T-helper 2 cell treated with Interferon-gamma antibody and Interleukin-4, amounts not matched to agents 5 μg/mL and 100 μg/mL, for 36 hours (primary cell): ENCODE data around the gene SCARF1.
A peak's percentile ranks its signal among the peaks of the same experiment; 100 is the strongest.
"Not testable (repeated sequence)": the region's sequence is repeated elsewhere in the genome, so short reads cannot be mapped to it uniquely, and the experiment has no call there.

Experiments used
- DNase-seq: peaks from one replicate; pipeline ENCODE4 v3.0.0; 2021; ENCODE audit warnings: low spot score
- H3K27ac Mint-ChIP-seq: one replicate; pipeline ENCODE4 v1.8.0; 2021; ENCODE audit warnings: mild to moderate bottlenecking, mixed read lengths
- H3K27me3 Mint-ChIP-seq: one replicate; pipeline ENCODE4 v1.8.0; 2021; ENCODE audit warnings: low read depth, mixed read lengths
- H3K36me3 Mint-ChIP-seq: one replicate; pipeline ENCODE4 v1.8.0; 2021; ENCODE audit warnings: low read depth, mixed read lengths
- H3K4me1 Mint-ChIP-seq: one replicate; pipeline ENCODE4 v1.8.0; 2021; ENCODE audit warnings: low read depth, mixed read lengths
- H3K4me3 Mint-ChIP-seq: one replicate; pipeline ENCODE4 v1.8.0; 2022; ENCODE audit warnings: mild to moderate bottlenecking, moderate library complexity, mixed read lengths
- H3K9me3 Mint-ChIP-seq: one replicate; pipeline ENCODE4 v1.8.0; 2021; ENCODE audit warnings: mixed read lengths

SCARF1 gene

GRCh38 chr17:1652794-1653193, 7.3 kb upstream of the SCARF1 start:
- H3K9me3 Mint-ChIP-seq, H3K4me1 Mint-ChIP-seq, H3K4me3 Mint-ChIP-seq, H3K27me3 Mint-ChIP-seq, H3K27ac Mint-ChIP-seq, DNase-seq: not testable (repeated sequence)
- H3K36me3 Mint-ChIP-seq, result peaks cover 57% of the 10 kb centered on the region

- no peak overlapping the region for H3K4me3 Mint-ChIP-seq
- H3K27me3 Mint-ChIP-seq, result no peaks in the 10 kb centered on the region
- DNase-seq, result no peak
- peaks cover 8% of the 10 kb centered on the region for H3K4me1 Mint-ChIP-seq
- H3K9me3 Mint-ChIP-seq, result no peaks in the 10 kb centered on the region
- H3K27ac Mint-ChIP-seq, result no peak overlapping the region
- peaks cover 51% of the 10 kb centered on the region for H3K36me3 Mint-ChIP-seq
Measured at GRCh38 chr17:1651559-1651844, 6.0 kb upstream of the SCARF1 start.

- H3K36me3 Mint-ChIP-seq, result peaks cover 45% of the 10 kb centered on the region
- H3K4me3 Mint-ChIP-seq, result no peak overlapping the region
- no peak overlapping the region for H3K27ac Mint-ChIP-seq
- no peaks in the 10 kb centered on the region for H3K27me3 Mint-ChIP-seq
- no peaks in the 10 kb centered on the region for H3K9me3 Mint-ChIP-seq
- DNase-seq, result no peak
- H3K4me1 Mint-ChIP-seq, result peaks cover 11% of the 10 kb centered on the region
Measured at GRCh38 chr17:1650731-1651558, 5.4 kb upstream of the SCARF1 start.

GRCh38 chr17:1649844-1650501, 4.4 kb upstream of the SCARF1 start, which contains the start of gene RILP:
Gene RILP, minus strand, starts transcription at chr17:1649866. Its CDS starts 62 bp downstream, at chr17:1649804.
- H3K4me1 Mint-ChIP-seq, result peaks cover 17% of the 10 kb centered on the region
- peak within 1 kb of the TSS; percentile 45 for H3K27ac Mint-ChIP-seq
- peak; percentile 42 for DNase-seq
- no peaks in the 10 kb centered on the region for H3K27me3 Mint-ChIP-seq
- peaks cover 40% of the 10 kb centered on the region for H3K36me3 Mint-ChIP-seq
- peak within 1 kb of the TSS; percentile 68 for H3K4me3 Mint-ChIP-seq
- H3K9me3 Mint-ChIP-seq, result no peaks in the 10 kb centered on the region

GRCh38 chr17:1648963-1649843, 3.7 kb upstream of the SCARF1 start:
- Mint-ChIP-seq H3K27ac (no peak overlapping the region), H3K27me3 (no peaks in the 10 kb centered on the region), H3K4me1 (peaks cover 24% of the 10 kb centered on the region), H3K4me3 (peak overlapping the region; percentile 56), H3K36me3 (peaks cover 35% of the 10 kb centered on the region), H3K9me3 (no peaks in the 10 kb centered on the region)
- peak; percentile 92 for DNase-seq

GRCh38 chr17:1648173-1648962, 2.8 kb upstream of the SCARF1 start:
- no peaks in the 10 kb centered on the region for H3K27me3 Mint-ChIP-seq
- H3K9me3 Mint-ChIP-seq, result no peaks in the 10 kb centered on the region
- H3K36me3 Mint-ChIP-seq, result peaks cover 27% of the 10 kb centered on the region
- DNase-seq, result no peak
- H3K4me1 Mint-ChIP-seq, result peaks cover 26% of the 10 kb centered on the region
- peak overlapping the region; percentile 63 for H3K4me3 Mint-ChIP-seq
- H3K27ac Mint-ChIP-seq, result no peak overlapping the region

GRCh38 chr17:1647802-1648171, 2.3 kb upstream of the SCARF1 start:
- Mint-ChIP-seq H3K4me3 (peak overlapping the region; percentile 63), H3K27ac (no peak overlapping the region), H3K27me3 (no peaks in the 10 kb centered on the region), H3K36me3 (peaks cover 21% of the 10 kb centered on the region), H3K4me1 (peaks cover 26% of the 10 kb centered on the region), H3K9me3 (no peaks in the 10 kb centered on the region)
- DNase-seq, result no peak

- H3K4me3 Mint-ChIP-seq, result peak overlapping the region; percentile 0
- peaks cover 6% of the 10 kb centered on the region for H3K36me3 Mint-ChIP-seq
- H3K27me3 Mint-ChIP-seq, result no peaks in the 10 kb centered on the region
- DNase-seq, result no peak
- H3K27ac Mint-ChIP-seq, result no peak overlapping the region
- no peaks in the 10 kb centered on the region for H3K9me3 Mint-ChIP-seq
- H3K4me1 Mint-ChIP-seq, result peaks cover 26% of the 10 kb centered on the region
Measured at GRCh38 chr17:1646199-1646875, 805 bp upstream of the SCARF1 start.

GRCh38 chr17:1644493-1645206, 882 bp downstream of the SCARF1 start:
- Mint-ChIP-seq H3K4me3 (peak overlapping the region; percentile 74), H3K27me3 (no peaks in the 10 kb centered on the region), H3K27ac (peak overlapping the region; percentile 75), H3K4me1 (peaks cover 22% of the 10 kb centered on the region), H3K9me3 (no peaks in the 10 kb centered on the region), H3K36me3 (peaks cover 2% of the 10 kb centered on the region)
- peak; percentile 57 for DNase-seq

- Mint-ChIP-seq H3K27me3 (no peaks in the 10 kb centered on the region), H3K4me1 (peaks cover 22% of the 10 kb centered on the region), H3K36me3 (peaks cover 2% of the 10 kb centered on the region), H3K27ac (peak overlapping the region; percentile 75), H3K9me3 (no peaks in the 10 kb centered on the region), H3K4me3 (peak overlapping the region; percentile 74)
- DNase-seq, result no peak
Measured at GRCh38 chr17:1643999-1644492, 1.5 kb downstream of the SCARF1 start.

- no peaks in the 10 kb centered on the region for H3K27me3 Mint-ChIP-seq
- H3K36me3 Mint-ChIP-seq, result peaks cover 2% of the 10 kb centered on the region
- H3K4me3 Mint-ChIP-seq, result no peak overlapping the region
- H3K9me3 Mint-ChIP-seq, result no peaks in the 10 kb centered on the region
- H3K4me1 Mint-ChIP-seq, result peaks cover 22% of the 10 kb centered on the region
- H3K27ac Mint-ChIP-seq, result no peak overlapping the region
- no peak for DNase-seq
Measured at GRCh38 chr17:1643293-1643998, 2.1 kb downstream of the SCARF1 start.

- DNase-seq, result no peak
- no peak overlapping the region for H3K27ac Mint-ChIP-seq
- no peak overlapping the region for H3K4me3 Mint-ChIP-seq
- no peaks in the 10 kb centered on the region for H3K36me3 Mint-ChIP-seq
- H3K9me3 Mint-ChIP-seq, result no peaks in the 10 kb centered on the region
- H3K4me1 Mint-ChIP-seq, result peaks cover 16% of the 10 kb centered on the region
- no peaks in the 10 kb centered on the region for H3K27me3 Mint-ChIP-seq
Measured at GRCh38 chr17:1641065-1641403, 4.5 kb downstream of the SCARF1 start.
